ENCODE results near the gene FANCE. TPM values are rescaled to one million over a fixed set of nuclear protein-coding genes. Genes with fewer than 3 reads are reported as not detected.

Gene FANCE
- total RNA-seq, 4 donors from 2014 or later = 17.5 to 36.7 (median 34.2) TPM

DNA sequence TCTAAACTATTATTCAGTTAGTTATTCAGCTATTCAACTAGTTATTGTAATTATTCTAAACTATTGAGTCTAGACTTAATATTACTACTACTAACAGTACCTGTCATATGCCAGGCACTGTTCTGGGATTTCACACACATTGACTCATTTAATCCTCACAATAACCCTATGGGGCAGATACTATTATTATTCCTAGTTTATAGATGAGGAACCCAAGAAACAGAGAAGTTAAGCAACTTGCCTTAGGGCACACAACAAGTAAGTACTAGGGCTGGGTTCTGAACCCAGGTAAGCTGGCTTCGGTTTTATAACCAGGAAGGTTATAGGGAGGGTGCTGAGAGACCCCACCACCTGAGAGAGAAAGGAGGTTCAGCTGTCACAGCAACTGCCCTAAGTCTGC, 36.9 kb downstream of the FANCE start:
- no peak for DNase-seq (ENCODE audit: low spot score in 2 of 2)
- H3K4me3 ChIP-seq (ENCODE audit: low read depth, poor library complexity, severe bottlenecking) = no peak overlapping the region
- TF ChIP-seq, protein P1, sequence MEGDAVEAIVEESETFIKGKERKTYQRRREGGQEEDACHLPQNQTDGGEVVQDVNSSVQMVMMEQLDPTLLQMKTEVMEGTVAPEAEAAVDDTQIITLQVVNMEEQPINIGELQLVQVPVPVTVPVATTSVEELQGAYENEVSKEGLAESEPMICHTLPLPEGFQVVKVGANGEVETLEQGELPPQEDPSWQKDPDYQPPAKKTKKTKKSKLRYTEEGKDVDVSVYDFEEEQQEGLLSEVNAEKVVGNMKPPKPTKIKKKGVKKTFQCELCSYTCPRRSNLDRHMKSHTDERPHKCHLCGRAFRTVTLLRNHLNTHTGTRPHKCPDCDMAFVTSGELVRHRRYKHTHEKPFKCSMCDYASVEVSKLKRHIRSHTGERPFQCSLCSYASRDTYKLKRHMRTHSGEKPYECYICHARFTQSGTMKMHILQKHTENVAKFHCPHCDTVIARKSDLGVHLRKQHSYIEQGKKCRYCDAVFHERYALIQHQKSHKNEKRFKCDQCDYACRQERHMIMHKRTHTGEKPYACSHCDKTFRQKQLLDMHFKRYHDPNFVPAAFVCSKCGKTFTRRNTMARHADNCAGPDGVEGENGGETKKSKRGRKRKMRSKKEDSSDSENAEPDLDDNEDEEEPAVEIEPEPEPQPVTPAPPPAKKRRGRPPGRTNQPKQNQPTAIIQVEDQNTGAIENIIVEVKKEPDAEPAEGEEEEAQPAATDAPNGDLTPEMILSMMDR (IDR thresholded peaks at IDR 0.05) = no peak
- no peak for TF ChIP-seq POLR2A (IDR thresholded peaks at IDR 0.05)
- WGBS, 2 donors = 45 to 71% methylated on average over 1 of the region's 1 CpG
- intact Hi-C loops (cut with DNase I; ENCODE audit: low total_unique reads) = no loop called here

DNA sequence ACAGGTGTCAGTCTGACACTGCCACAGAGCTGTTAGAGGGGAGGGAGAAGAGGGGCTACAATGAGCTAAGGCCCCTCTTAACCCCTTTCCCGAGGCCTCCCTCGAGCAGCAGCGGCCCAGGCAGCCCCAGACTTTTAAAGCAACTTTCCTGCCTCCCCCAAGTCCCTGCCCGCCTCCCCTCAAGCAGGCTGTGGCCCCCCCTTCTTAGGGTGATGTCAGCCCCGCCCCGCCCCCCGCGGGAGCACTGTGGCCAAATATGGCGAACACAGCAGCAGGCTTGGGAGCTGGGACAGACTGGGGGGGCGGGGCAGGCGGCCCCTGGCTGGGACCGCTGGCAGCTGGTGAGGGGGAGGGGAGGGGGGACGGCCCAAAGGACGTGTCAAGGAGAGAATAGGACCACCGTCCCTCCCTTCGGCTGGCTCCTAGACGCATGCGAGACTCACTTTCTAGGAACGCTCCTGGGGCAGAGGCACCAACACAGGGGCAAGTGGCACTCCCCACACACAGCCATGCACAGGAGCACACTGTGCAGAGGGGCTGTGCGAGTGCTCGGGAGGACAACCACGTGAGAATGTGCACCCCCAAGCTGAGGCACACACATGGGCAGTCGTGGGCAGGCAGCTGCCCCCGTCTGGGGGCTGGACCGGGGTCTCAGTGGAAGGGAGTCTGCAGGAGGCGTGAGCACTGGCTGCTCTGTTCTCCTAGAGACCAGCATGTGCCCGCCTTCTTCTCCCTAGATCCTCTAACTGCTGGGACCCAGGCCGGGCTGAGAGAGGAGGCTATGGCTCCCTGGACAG, 38.1 kb downstream of the FANCE start:
- TF ChIP-seq, protein P1 (IDR thresholded peaks at IDR 0.05) = no peak
- TF ChIP-seq POLR2A (IDR thresholded peaks at IDR 0.05) = no peak
- no peak overlapping the region for H3K4me3 ChIP-seq (ENCODE audit: low read depth, poor library complexity, severe bottlenecking)
- WGBS, 2 donors = 11 to 19% methylated on average over 11 to 28 of the region's 28 CpGs
- intact Hi-C loops (cut with DNase I; ENCODE audit: low total_unique reads) = no loop called here
- DNase-seq (ENCODE audit: low spot score in 2 of 2) = peak in 1 of 2 donors; percentile 93

- DNase-seq (ENCODE audit: low spot score in 2 of 2) = no peak
- WGBS, 2 donors = 46 to 49% methylated on average over 8 of the region's 8 CpGs
- no peak overlapping the region for H3K4me3 ChIP-seq (ENCODE audit: low read depth, poor library complexity, severe bottlenecking)
- TF ChIP-seq, protein P1 (IDR thresholded peaks at IDR 0.05) = no peak
- TF ChIP-seq POLR2A (IDR thresholded peaks at IDR 0.05) = no peak
- intact Hi-C loops (cut with DNase I; ENCODE audit: low total_unique reads) = no loop called here
These were observed 38.9 kb downstream of the FANCE start for GRCh38 chr6:35490821-35491557.

DNA sequence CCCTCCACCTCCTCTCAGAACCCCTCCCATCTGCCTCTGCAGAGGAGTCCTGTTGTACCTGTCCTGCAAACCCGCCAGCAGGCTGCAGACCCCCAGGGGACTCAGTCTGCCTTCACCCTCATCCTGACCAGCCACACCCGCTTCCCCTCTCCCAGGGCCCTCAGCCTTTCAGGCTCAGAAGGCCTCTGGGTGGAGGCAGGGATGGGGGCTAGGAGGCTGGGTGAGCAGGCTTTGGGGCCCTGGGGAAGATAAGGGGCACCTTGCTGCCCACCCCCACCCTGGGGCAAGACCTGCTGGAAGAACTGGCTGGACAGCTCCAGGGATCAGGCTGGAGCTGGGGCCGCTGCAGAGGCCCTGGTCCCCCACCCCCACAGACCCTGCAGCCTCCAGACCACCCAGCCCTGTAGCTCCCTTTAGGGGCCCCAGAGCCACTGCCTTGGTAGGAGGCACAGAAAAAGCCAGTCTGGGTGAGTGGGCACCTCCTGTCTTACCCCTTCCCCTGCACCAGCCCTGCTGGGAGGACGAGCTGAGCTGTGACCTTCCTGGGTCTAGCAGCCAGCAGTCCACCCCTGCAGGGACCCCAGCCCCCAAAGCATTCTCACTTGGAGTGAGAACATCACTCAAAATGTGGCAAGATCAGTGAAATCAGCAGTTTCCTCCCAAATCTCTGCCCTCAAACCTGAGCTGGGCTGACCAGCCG, 39.6 kb downstream of the FANCE start:
- TF ChIP-seq, protein P1 (IDR thresholded peaks at IDR 0.05) = no peak
- no peak for TF ChIP-seq POLR2A (IDR thresholded peaks at IDR 0.05)
- intact Hi-C loops (cut with DNase I; ENCODE audit: low total_unique reads) = no loop called here
- H3K4me3 ChIP-seq (ENCODE audit: low read depth, poor library complexity, severe bottlenecking) = no peak overlapping the region
- WGBS, 2 donors = 57% methylated on average over 5 of the region's 5 CpGs
- no peak for DNase-seq (ENCODE audit: low spot score in 2 of 2)

DNA sequence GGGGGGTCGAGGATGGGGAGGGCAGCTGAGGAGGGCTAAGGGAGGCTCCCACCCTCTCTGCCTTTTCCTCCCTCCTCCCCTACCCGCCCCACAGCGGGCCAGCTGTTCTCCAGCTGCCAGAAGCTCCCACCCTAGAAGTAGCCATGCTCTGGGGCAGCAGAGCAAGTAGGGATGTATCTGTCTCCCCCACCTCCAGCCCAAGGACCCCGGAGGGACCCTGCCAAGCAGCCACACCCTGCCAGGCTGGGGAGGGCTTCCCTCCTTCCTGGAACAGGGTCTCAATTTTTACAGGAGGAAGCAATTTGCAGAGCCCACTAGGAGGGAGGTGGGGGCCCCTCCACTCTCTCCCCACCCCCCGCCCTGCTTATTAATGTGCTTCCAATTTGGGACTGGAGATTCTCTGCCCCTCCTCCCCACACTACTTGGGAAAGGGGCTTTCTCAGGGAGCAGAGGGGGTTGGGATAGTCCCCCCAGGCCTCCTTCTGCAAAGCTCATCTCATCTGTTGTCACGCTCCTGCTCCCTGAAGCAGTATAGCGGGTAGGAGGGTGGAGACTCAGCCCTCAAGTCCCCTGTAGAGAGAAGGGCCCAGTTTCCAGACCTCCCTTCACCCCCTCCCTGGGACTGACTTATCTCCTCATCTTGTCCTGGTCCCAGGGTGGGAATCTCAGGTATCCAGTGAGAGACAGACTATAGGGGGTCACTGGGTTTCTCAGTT, 40.3 kb downstream of the FANCE start:
- WGBS, 2 donors = 45 to 46% methylated on average over 5 to 7 of the region's 7 CpGs
- intact Hi-C loops (cut with DNase I; ENCODE audit: low total_unique reads) = no loop called here
- no peak overlapping the region for H3K4me3 ChIP-seq (ENCODE audit: low read depth, poor library complexity, severe bottlenecking)
- TF ChIP-seq POLR2A (IDR thresholded peaks at IDR 0.05) = no peak
- TF ChIP-seq, protein P1 (IDR thresholded peaks at IDR 0.05) = no peak
- DNase-seq (ENCODE audit: low spot score in 2 of 2) = no peak
